Stimulated activated CD4-positive, alpha-beta T cell treated with anti-CD3 and anti-CD28 coated beads, Interleukin-2, amount 100 ng/mL, for 48 hours (primary cell): ENCODE measurements around the gene SLC8A2.
"Not testable (repeated sequence)": the region's sequence is repeated elsewhere in the genome, so short reads cannot be mapped to it uniquely, and the experiment has no call there.

Experiments used
- DNase-seq, 2 donors: peaks; one replicate each; pipeline ENCODE4 v3.0.0-alpha.2; 2020

Gene SLC8A2

GRCh38 chr19:47499863-47500830 lies 28.5 kb upstream of the SLC8A2 start:
- no peak for DNase-seq

- DNase-seq, result no peak
Observed at GRCh38 chr19:47499371-47499770, 27.7 kb upstream of the SLC8A2 start.

DNA sequence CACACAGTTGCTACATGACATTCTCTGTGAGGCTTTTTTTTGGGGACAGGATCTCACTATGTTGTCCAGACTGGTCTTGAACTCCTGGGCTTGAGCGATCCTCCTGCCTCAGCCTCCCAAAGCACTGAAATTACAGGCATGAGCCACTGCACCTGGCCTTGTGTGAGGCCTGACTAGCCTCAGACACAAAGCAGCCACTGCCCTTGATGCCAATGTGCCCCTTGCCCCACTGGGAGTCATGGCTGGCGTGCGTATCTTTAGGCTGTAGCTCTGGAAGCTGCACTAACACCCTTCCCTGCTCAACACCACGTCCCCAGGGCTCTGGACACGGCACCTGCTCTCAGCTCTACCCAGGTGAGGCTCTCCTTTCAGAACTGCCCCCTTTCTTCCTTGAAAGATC lies 26.9 kb upstream of the SLC8A2 start:
- no peak for DNase-seq

DNA sequence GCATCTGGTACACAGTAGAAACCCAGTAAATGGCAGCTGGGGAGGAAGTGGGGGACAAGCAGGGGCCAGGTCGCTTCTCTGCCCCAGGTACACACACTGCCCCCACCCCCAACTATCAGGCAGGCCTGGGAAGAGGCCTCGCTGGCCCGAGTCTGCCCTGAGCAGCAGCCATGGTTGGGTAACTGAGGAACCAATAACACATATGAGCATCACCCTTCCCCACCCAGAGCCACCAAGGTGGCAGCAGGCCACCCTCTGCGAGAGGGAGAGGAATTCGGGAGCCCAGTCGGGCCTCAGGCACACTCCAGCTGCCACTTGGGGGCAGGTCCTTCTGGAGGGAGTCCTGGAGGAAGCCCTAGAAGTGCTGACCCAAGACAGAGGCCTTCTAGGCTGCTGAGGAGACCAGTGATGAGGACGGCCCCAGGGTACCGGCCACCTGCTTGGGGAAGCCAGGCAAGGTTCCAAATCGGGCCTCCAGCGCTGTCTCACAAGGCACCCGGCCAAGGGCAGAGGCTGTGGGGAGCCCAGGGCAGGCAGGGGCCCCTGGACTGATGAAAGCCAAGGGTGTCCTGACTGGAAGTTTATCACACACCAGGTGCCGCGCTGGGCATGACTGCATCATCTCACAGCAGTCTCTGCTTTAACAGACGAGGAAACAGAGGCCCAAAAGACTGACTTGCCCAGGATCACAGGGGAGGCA lies 26.3 kb upstream of the SLC8A2 start:
- DNase-seq, result no peak

- no peak for DNase-seq
Observed at GRCh38 chr19:47497050-47497766, 25.5 kb upstream of the SLC8A2 start.

DNA sequence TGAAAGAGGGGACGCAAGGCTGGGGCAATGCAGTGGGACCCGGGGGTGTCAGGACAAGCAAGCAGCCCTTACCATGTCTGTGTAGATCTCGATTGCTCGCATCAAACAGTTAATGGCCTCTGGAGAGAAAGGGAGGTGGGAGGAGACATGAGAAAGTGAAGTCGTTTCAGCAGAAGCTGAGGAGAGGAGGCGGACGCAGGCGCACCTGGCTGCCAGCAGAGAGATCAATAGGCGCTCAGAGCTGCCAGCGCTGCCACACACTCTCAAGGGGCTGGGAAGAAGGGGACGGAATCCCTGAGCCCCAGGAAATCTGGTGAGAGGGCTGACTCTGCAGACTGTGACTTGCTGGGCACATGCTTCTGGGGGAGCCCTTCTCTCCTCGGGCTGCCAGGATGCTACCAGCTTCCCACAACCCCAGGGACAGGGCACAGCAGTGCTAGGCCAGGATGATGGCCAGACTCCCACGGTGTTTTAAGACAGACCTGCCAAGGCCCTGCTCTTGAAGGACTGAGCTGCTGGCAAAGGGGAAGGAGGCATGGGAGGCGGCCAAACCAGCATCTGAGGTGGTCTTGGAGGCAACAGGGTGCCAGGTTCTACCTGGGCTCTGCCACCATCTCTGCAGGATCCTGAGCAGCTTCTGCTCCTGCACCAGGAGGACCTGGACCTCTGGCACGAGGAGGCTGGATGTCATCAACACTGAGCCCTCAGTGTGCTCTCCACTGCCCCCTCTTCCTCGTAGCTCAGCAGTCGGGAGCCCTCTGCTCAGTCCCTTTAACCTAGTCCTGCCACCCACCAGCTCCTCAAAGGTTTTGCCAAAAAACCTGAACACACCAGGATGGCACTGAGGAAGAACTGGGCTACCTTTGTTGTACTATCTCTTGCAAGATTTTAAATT lies 24.0 kb upstream of the SLC8A2 start:
- no peak for DNase-seq

- no peak for DNase-seq
Observed at GRCh38 chr19:47494729-47495128, 23.0 kb upstream of the SLC8A2 start.

DNA sequence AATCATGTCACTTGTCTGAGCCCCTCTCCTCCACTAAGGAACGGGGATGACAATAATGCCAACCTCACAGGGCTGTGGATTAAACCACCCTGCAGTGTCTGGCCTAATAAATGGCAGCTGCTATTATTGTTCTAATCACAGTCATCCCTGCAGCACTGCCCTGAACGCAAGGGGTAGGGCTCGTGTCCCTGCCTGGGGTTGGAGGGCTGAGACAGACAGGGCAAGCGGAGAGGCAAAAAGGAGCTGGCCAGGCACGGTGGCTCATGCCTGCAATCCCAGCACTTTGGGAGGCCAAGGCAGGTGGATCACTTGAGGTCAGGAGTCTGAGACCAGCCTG lies 22.5 kb upstream of the SLC8A2 start:
- no peak for DNase-seq

DNA sequence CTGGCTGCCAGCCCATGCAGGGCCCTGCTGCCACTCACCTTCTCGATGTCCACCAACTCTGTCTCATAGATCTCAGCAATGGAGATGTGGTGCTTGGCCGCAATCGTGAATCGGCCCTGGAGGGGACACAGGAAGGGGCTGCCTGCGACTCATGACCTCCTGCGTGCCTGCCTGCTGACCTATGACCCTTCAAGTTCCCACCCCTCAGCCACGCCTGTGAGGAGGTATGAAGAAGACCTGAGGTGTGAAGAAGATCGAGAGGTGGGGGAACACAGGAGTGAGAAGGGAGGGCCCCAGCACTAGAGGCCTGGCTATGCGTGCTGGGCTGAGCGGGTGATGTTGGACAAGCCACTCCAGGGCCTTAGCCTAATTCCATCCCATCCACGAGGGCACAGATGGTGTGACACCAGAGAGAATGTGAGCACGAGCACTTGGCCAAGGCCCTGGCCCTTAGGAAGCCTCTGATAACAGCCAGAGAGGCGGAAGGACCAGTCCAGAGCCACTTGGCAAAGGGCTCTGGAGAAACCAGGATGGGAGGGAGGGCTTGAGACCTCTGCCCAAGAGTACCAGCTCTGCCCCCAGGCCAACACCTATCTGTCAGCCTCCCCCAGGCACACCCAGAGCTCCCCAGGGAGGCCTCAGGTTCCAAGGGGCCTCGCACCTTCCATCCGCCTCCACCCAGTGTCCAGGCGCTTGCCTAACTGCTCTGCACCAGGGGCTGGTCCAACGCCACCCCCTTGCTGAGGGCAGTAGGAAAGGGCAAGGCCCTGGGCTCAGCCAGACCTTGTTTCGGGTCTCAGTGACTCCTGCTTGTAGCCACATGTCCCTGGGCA lies 21.9 kb upstream of the SLC8A2 start:
- no peak for DNase-seq

GRCh38 chr19:47492571-47493377 lies 21.1 kb upstream of the SLC8A2 start:
- DNase-seq, result no peak

GRCh38 chr19:47492137-47492533 lies 20.4 kb upstream of the SLC8A2 start:
- DNase-seq, result no peak

GRCh38 chr19:47491358-47492136 lies 19.9 kb upstream of the SLC8A2 start:
- DNase-seq, result no peak

GRCh38 chr19:47490847-47491246 lies 19.2 kb upstream of the SLC8A2 start:
- no peak for DNase-seq

GRCh38 chr19:47490031-47490430 lies 18.3 kb upstream of the SLC8A2 start:
- no peak for DNase-seq

DNA sequence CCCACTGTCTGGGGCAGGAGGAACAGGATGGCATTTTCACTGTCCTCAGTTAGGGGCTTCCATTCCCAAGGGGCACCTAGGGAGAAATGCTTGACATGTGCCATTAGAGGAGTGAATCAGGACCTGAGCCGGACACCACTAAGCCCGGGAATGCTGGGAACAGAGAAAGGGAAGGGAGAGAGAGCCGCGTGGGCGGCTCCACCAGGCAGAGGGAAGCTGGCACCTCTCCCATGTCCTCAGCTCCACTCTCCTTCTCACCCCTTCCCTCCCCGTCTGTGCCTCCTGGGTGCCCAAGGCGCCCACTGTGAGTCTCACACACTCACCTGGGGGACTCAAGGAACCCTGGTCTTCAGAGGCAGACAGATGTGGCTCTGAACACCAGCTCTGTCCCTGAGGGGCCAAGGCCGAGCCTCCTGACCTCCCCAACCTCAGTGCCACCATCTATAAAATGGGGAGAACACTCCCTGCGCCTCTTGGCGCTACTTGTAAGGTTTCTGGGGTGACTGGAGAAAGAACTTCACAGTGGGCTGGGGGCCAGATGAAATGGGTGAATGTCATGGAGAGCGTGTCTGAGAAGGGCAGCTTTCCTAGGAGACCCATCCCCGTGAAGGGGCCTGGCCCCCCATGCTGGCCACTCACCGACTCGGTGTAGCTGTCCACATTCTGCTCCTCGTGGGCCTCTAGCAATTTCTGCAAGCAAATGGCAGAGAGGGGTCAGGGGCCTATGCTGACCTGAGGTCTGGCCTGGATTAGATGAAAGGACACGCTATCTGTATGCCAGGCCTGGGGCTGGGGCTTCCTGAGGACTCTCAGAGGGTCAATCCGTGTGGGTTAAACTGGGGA lies 17.6 kb upstream of the SLC8A2 start:
- no peak for DNase-seq

DNA sequence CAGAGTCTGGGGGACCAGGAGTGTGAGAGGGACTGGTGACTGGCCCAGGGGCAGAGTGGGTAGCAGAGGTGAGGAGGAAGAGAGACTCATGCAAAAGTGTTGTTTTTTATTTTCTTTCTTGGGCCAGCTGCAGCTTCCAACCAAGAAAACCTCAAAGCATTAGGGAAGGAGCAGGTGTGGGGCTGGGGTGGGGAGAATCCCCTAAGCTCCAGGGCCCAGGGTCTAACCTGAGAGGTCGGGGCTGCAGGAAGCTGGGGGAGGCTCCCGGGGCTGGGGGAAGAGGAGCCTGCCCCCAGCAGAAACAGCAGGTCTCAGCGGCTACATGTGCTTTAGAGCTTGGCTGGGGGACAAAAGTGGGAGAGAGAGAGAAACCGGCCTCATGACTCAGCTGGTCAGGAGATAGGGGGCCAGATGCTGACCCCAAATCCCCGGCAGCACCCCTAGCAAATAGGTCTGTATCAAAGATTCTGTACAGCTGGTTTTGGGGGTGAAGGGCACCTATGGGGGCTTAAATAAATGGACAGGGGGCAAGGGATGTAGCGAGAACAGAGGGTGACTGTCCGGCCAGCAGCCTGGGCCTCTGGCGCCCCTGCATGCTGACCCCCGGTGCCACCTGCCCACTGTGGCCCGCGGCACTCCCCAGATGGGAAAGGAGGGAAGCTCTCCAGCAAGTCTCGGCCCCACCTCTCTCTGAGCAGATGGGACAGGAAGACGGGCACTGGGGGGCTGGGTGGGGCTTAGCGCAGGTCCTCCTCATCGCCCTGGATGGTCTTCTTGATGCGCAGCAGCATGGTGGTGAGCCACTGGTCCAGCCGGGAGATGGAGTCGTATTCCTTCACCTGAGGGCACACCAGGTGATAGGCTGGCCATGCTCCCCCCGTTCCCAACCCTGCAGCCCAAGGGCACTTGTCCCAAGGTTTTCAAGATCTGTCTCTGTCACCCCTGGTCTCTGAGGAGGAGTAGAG lies 16.1 kb upstream of the SLC8A2 start:
- DNase-seq, result no peak

- no peak for DNase-seq
Observed at GRCh38 chr19:47486900-47487299, 15.2 kb upstream of the SLC8A2 start.

GRCh38 chr19:47486220-47486619 lies 14.5 kb upstream of the SLC8A2 start:
- not testable (repeated sequence) for DNase-seq
